H9 (cell line): ENCODE measurements around the gene DAPK2. TPM values are rescaled to one million over a fixed set of nuclear protein-coding genes. Genes with fewer than 3 reads are reported as not detected.

Experiments
- DNase-seq: peaks from one replicate; pipeline ENCODE4 v3.0.0-alpha.2; 2017
- H2AFZ ChIP-seq: one replicate; pipeline ENCODE4 v1.6.1; 2013; ENCODE audit warnings: mild to moderate bottlenecking, low read length, control low read depth, moderate library complexity
- H2AK5ac ChIP-seq: 2 replicates; pipeline ENCODE4 v1.6.1; 2013; ENCODE audit warnings: low read length, control low read depth, mixed read lengths; ENCODE audit not compliant: insufficient read length
- H2BK120ac ChIP-seq: one replicate; pipeline ENCODE4 v1.6.1; 2013; ENCODE audit warnings: low read depth, mild to moderate bottlenecking, low read length, control low read depth, inconsistent platforms; ENCODE audit not compliant: poor library complexity, severe bottlenecking
- H2BK12ac ChIP-seq: 2 replicates; pipeline ENCODE4 v1.6.1; 2013; ENCODE audit warnings: low read length, control low read depth, mixed read lengths, low read depth; ENCODE audit not compliant: insufficient read length
- H2BK15ac ChIP-seq: 2 replicates; pipeline ENCODE4 v1.6.1; 2013; ENCODE audit warnings: low read depth, low read length, control low read depth
- H2BK20ac ChIP-seq: one replicate; pipeline ENCODE4 v1.6.1; 2013; ENCODE audit warnings: low read depth, mild to moderate bottlenecking, low read length, control low read depth, inconsistent platforms; ENCODE audit not compliant: poor library complexity, severe bottlenecking
- H2BK5ac ChIP-seq: 2 replicates; pipeline ENCODE4 v1.6.1; 2013; ENCODE audit warnings: low read length, control low read depth, mixed read lengths; ENCODE audit not compliant: insufficient read length
- H3K14ac ChIP-seq: 2 replicates; pipeline ENCODE4 v1.6.1; 2013; ENCODE audit warnings: low read length, control low read depth; ENCODE audit not compliant: insufficient read depth
- H3K18ac ChIP-seq: 2 replicates; pipeline ENCODE4 v1.6.1; 2013; ENCODE audit warnings: low read depth, mild to moderate bottlenecking, mixed read lengths, low read length, control low read depth; ENCODE audit not compliant: insufficient read length
- H3K23ac ChIP-seq: 2 replicates; pipeline ENCODE4 v1.6.1; 2013; ENCODE audit warnings: low read length, control low read depth, mixed read lengths, low read depth; ENCODE audit not compliant: insufficient read length
- H3K23me2 ChIP-seq: 2 replicates; pipeline ENCODE4 v1.6.1; 2013; ENCODE audit warnings: low read depth, mild to moderate bottlenecking, mixed read lengths, low read length, control low read depth; ENCODE audit not compliant: insufficient read length, poor library complexity, severe bottlenecking
- H3K27ac ChIP-seq: 2 replicates; pipeline ENCODE4 v1.5.1; 2013; ENCODE audit warnings: low read length, control low read depth, mixed read lengths, low read depth; ENCODE audit not compliant: insufficient read length
- H3K27me3 ChIP-seq: 2 replicates; pipeline ENCODE4 v1.6.1; 2013; ENCODE audit warnings: low read length, control low read depth, inconsistent platforms; ENCODE audit not compliant: insufficient read depth
- H3K4ac ChIP-seq: 2 replicates; pipeline ENCODE4 v1.6.1; 2013; ENCODE audit warnings: low read depth, mild to moderate bottlenecking, control low read depth, inconsistent platforms, low read length, moderate library complexity
- H3K4me1 ChIP-seq: 2 replicates; pipeline ENCODE4 v1.6.1; 2013; ENCODE audit warnings: low read length, control low read depth, inconsistent platforms; ENCODE audit not compliant: insufficient read depth
- H3K4me2 ChIP-seq: 2 replicates; pipeline ENCODE4 v1.6.1; 2013; ENCODE audit warnings: low read length, control low read depth, mixed read lengths; ENCODE audit not compliant: insufficient read length, insufficient read depth
- H3K56ac ChIP-seq: 2 replicates; pipeline ENCODE4 v1.6.1; 2013; ENCODE audit warnings: low read depth, mild to moderate bottlenecking, mixed read lengths, low read length, control low read depth; ENCODE audit not compliant: insufficient read length
- H3K79me1 ChIP-seq: 2 replicates; pipeline ENCODE4 v1.6.1; 2013; ENCODE audit warnings: low read depth, mild to moderate bottlenecking, moderate library complexity, low read length, control low read depth, inconsistent platforms; ENCODE audit not compliant: insufficient read depth, poor library complexity, severe bottlenecking
- H3K79me2 ChIP-seq: 2 replicates; pipeline ENCODE4 v1.6.1; 2013; ENCODE audit warnings: low read length, control low read depth, inconsistent platforms; ENCODE audit not compliant: insufficient read depth
- H3K9ac ChIP-seq: 2 replicates; pipeline ENCODE4 v1.6.1; 2013; ENCODE audit warnings: low read length, control low read depth, mixed read lengths; ENCODE audit not compliant: insufficient read length; ENCODE audit errors: extremely low read depth
- H3K9me3 ChIP-seq: one replicate; pipeline ENCODE4 v1.6.1; 2013; ENCODE audit warnings: low read depth, low read length, inconsistent platforms; ENCODE audit not compliant: control insufficient read depth
- H3T11ph ChIP-seq: one replicate; pipeline ENCODE4 v1.6.1; 2013; ENCODE audit warnings: mild to moderate bottlenecking, low read length, control low read depth, inconsistent platforms
- H4K20me1 ChIP-seq: one replicate; pipeline ENCODE4 v1.6.1; 2013; ENCODE audit not compliant: control insufficient read depth, insufficient read length, insufficient read depth
- H4K5ac ChIP-seq: 2 replicates; pipeline ENCODE4 v1.6.1; 2013; ENCODE audit warnings: low read depth, mild to moderate bottlenecking, mixed read lengths, low read length, control low read depth; ENCODE audit not compliant: insufficient read length
- H4K8ac ChIP-seq: replicated peaks from 2 replicates; pipeline ENCODE4 v1.6.1; 2013; ENCODE audit warnings: low read length, control low read depth, mixed read lengths, low read depth; ENCODE audit not compliant: insufficient read length
- H4K91ac ChIP-seq: 2 replicates; pipeline ENCODE4 v1.6.1; 2013; ENCODE audit warnings: low read depth, mild to moderate bottlenecking, moderate library complexity, mixed read lengths, low read length, control low read depth; ENCODE audit not compliant: insufficient read length
- H3K27ac Mint-ChIP-seq, 3 experiments: 2 replicates in 2 of 3; 3 replicates in 1 of 3; pipeline ENCODE4 v1.8.0; 2020 to 2021; ENCODE audit warnings: mixed read lengths in 3 of 3, mild to moderate bottlenecking in 1 of 3, moderate library complexity in 1 of 3
- H3K27me3 Mint-ChIP-seq: 2 replicates; pipeline ENCODE4 v1.8.0; 2021; ENCODE audit warnings: low read depth, mild to moderate bottlenecking, moderate library complexity, mixed read lengths
- H3K36me3 Mint-ChIP-seq, 3 experiments: 2 replicates in 2 of 3; 3 replicates in 1 of 3; pipeline ENCODE4 v1.8.0; 2020 to 2021; ENCODE audit warnings: low read depth in 3 of 3, mixed read lengths in 3 of 3; ENCODE audit not compliant: insufficient read depth in 1 of 3
- H3K4me1 Mint-ChIP-seq, 2 experiments: 2 replicates each; pipeline ENCODE4 v1.8.0; 2020; ENCODE audit warnings: mixed read lengths in 2 of 2
- H3K4me3 Mint-ChIP-seq, 2 experiments: 2 replicates in 1 of 2; 3 replicates in 1 of 2; pipeline ENCODE4 v1.8.0; 2020 to 2021; ENCODE audit warnings: mild to moderate bottlenecking in 2 of 2, mixed read lengths in 2 of 2, moderate library complexity in 1 of 2
- H3K9me3 Mint-ChIP-seq, 2 experiments: 2 replicates in 1 of 2; 3 replicates in 1 of 2; pipeline ENCODE4 v1.8.0; 2020; ENCODE audit warnings: mild to moderate bottlenecking in 2 of 2, mixed read lengths in 2 of 2, moderate library complexity in 1 of 2
- CTCF ChIP-seq: fragments of 200-600 bp; sonication (generic); conservative IDR thresholded peaks from 3 replicates; pipeline ENCODE4 v1.8.0; 2021; ENCODE audit warnings: antibody characterized with exemption, mild to moderate bottlenecking
- WGBS: extraction: QIAGEN DNeasy Blood & Tissue Kit; methylation state at CpG from one replicate; pipeline ENCODE4 v1.1.7; 2013; ENCODE audit warnings: missing lambda C conversion rate, low lambda C conversion rate, mixed read lengths; ENCODE audit not compliant: insufficient read length; ENCODE audit errors: extremely low coverage; 5-methylcytosine and 5-hydroxymethylcytosine counted together
- total RNA-seq: library from RNA; stranded (reverse); gene quantifications from 2 replicates; pipeline ENCODE4 v1.2.1, GENCODE V29; 2021

The DAPK2 gene
- total RNA-seq, 1 experiment from 2014 or later, result 3.5 TPM

- Mint-ChIP-seq H3K4me3 (no peak overlapping the region), H3K4me1 (peaks cover 24 to 34% of the 10 kb centered on the region in 2 experiments), H3K27ac (peak overlapping the region in 1 of 3 experiments; percentile 29; a peak in 1 of 7 replicates), H3K27me3 (no peaks in the 10 kb centered on the region), H3K36me3 (no peaks in the 10 kb centered on the region; a peak in 1 of 7 replicates), H3K9me3 (peaks cover 0 to 2% of the 10 kb centered on the region in 2 experiments; a peak in 2 of 5 replicates)
- Histone ChIP-seq H3K23ac (no peak overlapping the region), H3K56ac (no peak overlapping the region), H3K79me1 (no peaks in the 10 kb centered on the region), H3K9me3 (no peaks in the 10 kb centered on the region), H2BK15ac (no peak overlapping the region), H2AFZ (no peak overlapping the region), H3K79me2 (no peaks in the 10 kb centered on the region), H2BK120ac (no peak overlapping the region), H2AK5ac (no peak overlapping the region), H2BK20ac (no peak overlapping the region), H3K14ac (no peak overlapping the region), H3K27me3 (no peaks in the 10 kb centered on the region), H4K5ac (no peak overlapping the region), H4K20me1 (no peaks in the 10 kb centered on the region), H3K4me2 (no peak overlapping the region), H3K9ac (no peak overlapping the region), H3T11ph (no peak overlapping the region), H3K18ac (no peak overlapping the region), H4K91ac (no peak overlapping the region), H2BK12ac (no peak overlapping the region), H4K8ac (no peak overlapping the region), H2BK5ac (no peak overlapping the region), H3K4me1 (no peaks in the 10 kb centered on the region), H3K23me2 (no peaks in the 10 kb centered on the region), H3K27ac (no peak overlapping the region), H3K4ac (no peak overlapping the region)
- TF ChIP-seq CTCF, result no peak
- WGBS, result no CpG with 5 or more reads among the region's 3 CpGs
- no peak for DNase-seq
Measured at GRCh38 chr15:63901912-63902670, 144.2 kb downstream of the DAPK2 start.
